ENCODE measurements around the gene ULK1.
"Not testable (repeated sequence)": the region's sequence is repeated elsewhere in the genome, so short reads cannot be mapped to it uniquely, and the experiment has no call there.

The ULK1 gene

GRCh38 chr12:131944601-131945251 is 50.3 kb downstream of the ULK1 start:
- DNase-seq = no peak

DNA sequence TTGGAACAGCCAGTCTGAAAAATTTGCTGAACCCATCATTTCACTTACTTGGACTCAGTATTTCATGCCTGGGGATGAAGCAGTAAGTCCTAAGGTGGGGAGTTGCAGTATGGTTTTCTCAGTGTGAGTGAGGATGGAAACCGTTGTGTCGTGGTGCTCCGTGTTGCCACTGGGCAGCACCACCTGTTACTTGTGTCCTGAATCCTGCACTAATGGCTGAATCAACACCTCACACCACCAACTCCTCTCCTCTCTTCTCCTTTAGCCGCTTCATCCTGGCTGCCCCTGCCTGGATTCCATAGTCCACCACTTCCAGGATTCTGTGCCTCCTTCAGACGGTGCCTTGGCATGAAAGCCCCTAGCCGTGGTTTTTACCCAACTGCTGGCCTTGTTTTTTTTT is 52.3 kb downstream of the ULK1 start:
- no peak for DNase-seq

DNA sequence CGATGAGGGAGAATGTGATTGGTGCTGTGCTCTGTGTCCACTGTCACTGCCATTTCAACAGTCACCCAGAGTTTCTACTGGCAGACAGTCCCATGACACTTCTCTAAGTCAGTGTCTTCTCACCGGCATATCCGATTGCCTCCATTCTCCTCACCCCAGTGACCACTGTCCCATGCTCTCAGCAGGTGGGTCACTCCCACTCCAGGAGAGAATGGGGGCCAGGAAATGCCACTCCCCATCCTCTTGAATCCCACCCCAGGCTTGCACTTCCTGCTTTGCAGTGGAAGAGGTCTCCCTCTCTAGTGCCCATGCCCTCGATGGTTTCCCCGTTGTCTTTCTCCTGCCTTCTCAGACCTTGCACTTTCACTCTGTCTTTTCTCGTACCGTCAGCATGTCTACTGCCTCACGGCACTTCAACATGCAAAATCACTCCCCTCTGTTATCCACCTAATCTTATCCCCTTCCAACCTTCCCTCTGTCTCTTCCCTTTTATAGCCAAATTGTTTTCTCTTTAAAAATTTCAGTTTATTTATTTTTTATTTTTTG is 53.1 kb downstream of the ULK1 start:
- no peak for DNase-seq

GRCh38 chr12:131948166-131948712 is 53.8 kb downstream of the ULK1 start:
- DNase-seq = no peak

- not testable (repeated sequence) for DNase-seq
These were observed 54.5 kb downstream of the ULK1 start for GRCh38 chr12:131948713-131949430.

DNA sequence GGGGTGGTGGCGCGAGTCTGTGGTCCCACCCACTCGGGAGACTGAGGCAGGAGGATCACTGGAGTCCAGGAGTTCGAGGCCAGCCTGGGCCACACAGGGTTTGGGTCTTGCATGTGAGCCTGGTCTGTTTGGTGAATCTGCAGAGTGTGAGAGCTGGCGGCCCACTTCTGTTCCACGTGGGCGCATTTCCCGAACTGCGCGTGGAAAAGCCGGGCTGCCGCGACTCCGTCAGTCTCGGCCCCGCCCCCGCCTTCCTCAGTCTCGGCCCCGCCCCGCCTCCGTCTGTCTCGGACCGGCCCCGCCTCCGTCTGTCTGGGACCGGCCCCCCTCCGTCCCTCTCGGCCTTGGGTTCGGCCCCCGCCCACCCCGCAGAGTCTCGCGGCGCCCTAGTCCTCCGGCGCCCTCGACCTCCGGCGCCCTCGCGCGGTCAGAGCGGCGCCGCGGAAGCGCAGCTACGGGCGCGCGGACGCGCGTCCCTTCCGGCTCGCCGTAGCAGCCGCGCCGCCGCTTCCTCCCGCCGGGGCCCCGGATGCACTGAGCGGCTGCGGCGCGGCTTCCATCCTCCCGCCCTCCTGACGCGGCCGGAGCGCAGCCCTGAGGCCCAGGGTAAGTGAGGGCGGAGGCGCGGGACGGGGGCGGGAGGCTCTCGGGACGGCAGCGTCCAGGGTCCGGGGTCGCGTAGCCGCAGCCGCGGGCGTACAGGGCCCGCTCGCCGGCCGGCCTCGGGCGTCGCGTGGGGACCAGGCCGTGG is 55.2 kb downstream of the ULK1 start, which contains the start of gene EP400:
Gene EP400 (plus strand): TSS at position 512 of the 751 bp plus-strand sequence. CDS start 10,678 bp downstream, outside the sequence.
- DNase-seq = peak; percentile 97 to 100 (median 99)

GRCh38 chr12:131950182-131950913 is 55.9 kb downstream of the ULK1 start:
- DNase-seq = peak; percentile 11 to 59 (median 35)

GRCh38 chr12:131953810-131954209 is 59.4 kb downstream of the ULK1 start:
- DNase-seq = not testable (repeated sequence)

DNA sequence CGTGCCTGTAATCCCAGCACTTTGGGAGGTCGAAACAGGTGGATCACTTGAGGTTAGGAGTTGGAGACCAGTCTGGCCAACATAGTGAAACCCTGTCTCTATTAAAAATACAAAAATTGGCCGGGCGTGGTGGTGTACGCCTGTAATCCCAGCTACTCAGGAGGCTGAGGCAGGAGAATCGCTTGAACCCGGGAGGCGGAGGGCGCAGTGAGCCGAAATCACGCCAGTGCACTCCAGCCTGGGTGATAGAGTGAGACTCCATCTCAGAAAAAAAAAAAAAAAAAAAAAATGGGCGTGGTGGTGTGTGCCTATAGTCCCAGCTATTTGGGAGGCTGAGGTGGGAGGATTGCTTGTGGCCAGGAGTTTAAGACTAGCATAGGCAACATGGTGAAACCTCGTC is 60.0 kb downstream of the ULK1 start:
- not testable (repeated sequence) for DNase-seq

DNA sequence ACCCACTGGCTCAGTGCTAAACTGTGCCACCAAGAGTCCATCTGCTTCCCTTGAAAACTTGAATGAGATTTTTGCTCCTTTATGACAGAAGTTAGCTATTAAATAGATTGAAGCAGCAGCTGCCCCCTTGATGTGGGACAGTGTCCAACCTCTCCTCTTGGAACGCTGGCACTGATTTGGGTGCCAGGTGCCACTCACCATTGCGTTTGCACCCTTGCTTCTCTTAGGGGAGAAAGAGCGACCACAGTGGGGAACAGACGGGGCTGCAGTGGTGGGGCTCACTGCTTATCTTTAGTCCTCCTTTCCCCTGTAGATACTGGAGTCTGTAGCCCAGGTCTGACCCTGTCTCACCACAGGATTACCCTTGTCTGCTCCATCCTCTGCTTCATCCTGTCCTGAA is 64.7 kb downstream of the ULK1 start:
- no peak for DNase-seq

- no peak for DNase-seq
These were observed 65.5 kb downstream of the ULK1 start for GRCh38 chr12:131959641-131960589.

GRCh38 chr12:131960590-131961325 is 66.3 kb downstream of the ULK1 start:
- not testable (repeated sequence) for DNase-seq

- DNase-seq = not testable (repeated sequence)
These were observed 66.9 kb downstream of the ULK1 start for GRCh38 chr12:131961328-131961727.

GRCh38 chr12:131962069-131962468 is 67.6 kb downstream of the ULK1 start:
- DNase-seq = no peak

DNA sequence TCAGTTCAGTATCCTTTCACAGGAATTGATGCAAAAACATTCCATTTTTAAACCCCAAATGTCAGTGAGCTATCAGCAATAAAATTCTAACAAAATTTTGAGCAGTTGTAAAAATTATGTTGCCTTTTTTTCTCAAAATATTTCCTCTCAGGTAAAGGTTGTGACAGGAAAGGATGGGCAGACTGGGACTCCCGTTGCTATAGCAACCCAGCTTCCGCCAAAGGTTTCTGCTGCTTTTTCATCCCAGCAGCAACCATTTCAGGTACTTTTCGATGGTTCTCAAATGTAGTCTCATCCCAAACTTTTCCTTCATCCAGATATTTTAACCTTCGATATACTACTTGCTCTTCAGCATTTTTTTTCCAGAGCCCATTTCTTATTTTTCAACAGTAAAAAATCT is 69.0 kb downstream of the ULK1 start:
- DNase-seq = no peak

- no peak for DNase-seq
These were observed 70.7 kb downstream of the ULK1 start for GRCh38 chr12:131965073-131965472.

- peak in 3 of 4 experiments; percentile 36 to 61 (median 42) for DNase-seq
These were observed 76.8 kb downstream of the ULK1 start for GRCh38 chr12:131971226-131971625.
